ENCODE measurements around the gene LRIG3.
A peak's percentile ranks its signal among the peaks of the same experiment; 100 is the strongest.
"Not testable (repeated sequence)": the region's sequence is repeated elsewhere in the genome, so short reads cannot be mapped to it uniquely, and the experiment has no call there.

The LRIG3 gene

DNA sequence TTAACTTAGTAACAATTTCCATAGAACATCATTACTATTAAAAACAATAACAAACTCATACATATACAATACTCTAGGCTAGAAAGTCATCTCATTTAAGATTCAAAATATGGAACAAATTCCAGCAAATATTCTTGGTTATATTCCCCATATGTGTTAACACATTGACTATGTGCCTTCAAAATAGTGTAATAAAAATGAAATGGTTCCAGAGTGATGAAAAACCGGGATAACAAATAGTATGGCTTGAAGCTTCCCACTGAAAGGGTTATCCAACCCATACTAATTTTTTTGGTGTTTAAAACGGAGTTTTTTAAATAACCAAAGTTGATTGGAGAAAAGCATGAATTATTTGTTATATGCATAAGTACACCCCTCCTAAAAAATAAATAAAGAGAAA lies 5.3 kb downstream of the LRIG3 start:
- no peaks in the 10 kb centered on the region for H3K27me3 ChIP-seq (ENCODE audit: control insufficient read depth, insufficient read depth, low read length)
- no peaks in the 10 kb centered on the region for H3K36me3 ChIP-seq (ENCODE audit: control insufficient read depth, insufficient read depth, low read length)
- H3K4me1 ChIP-seq = peaks cover 9% of the 10 kb centered on the region
- TF ChIP-seq, protein P1, sequence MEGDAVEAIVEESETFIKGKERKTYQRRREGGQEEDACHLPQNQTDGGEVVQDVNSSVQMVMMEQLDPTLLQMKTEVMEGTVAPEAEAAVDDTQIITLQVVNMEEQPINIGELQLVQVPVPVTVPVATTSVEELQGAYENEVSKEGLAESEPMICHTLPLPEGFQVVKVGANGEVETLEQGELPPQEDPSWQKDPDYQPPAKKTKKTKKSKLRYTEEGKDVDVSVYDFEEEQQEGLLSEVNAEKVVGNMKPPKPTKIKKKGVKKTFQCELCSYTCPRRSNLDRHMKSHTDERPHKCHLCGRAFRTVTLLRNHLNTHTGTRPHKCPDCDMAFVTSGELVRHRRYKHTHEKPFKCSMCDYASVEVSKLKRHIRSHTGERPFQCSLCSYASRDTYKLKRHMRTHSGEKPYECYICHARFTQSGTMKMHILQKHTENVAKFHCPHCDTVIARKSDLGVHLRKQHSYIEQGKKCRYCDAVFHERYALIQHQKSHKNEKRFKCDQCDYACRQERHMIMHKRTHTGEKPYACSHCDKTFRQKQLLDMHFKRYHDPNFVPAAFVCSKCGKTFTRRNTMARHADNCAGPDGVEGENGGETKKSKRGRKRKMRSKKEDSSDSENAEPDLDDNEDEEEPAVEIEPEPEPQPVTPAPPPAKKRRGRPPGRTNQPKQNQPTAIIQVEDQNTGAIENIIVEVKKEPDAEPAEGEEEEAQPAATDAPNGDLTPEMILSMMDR (IDR thresholded peaks at IDR 0.05) = no peak
- no peaks in the 10 kb centered on the region for H3K9me3 ChIP-seq (ENCODE audit: control insufficient read depth, low read length)
- H3K79me2 ChIP-seq = peaks cover 41% of the 10 kb centered on the region
- H3K27ac ChIP-seq = no peak overlapping the region
- no peak overlapping the region for H3K9ac ChIP-seq
- no peak overlapping the region for H2AFZ ChIP-seq
- no peak overlapping the region for H3K4me3 ChIP-seq (ENCODE audit: low read depth, low read length)
- H3K4me2 ChIP-seq (ENCODE audit: low read length) = peak overlapping the region; percentile 47

DNA sequence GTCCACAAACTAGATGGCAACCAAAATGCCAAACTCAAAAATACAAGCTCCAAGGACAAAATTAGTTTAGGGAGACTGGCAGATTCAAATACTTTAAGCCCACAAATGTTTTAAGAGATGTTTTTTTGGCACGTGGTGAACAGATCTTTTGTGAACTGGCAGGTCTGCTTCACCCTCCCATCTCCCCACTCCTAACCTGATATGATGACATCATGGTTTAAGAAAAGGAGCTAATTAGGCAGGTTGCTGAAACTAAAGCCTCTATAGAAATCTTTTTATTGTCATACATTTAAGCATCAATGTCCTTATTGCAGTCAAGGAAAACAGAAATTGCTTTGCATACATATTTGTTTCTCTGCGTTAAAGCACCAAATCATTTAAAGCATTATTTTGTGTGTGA lies 5.8 kb downstream of the LRIG3 start:
- Histone ChIP-seq H2AFZ (no peak overlapping the region), H3K27ac (no peak overlapping the region), H3K4me2 (ENCODE audit: low read length) (no peak overlapping the region), H3K9ac (no peak overlapping the region), H3K27me3 (ENCODE audit: control insufficient read depth, insufficient read depth, low read length) (no peaks in the 10 kb centered on the region), H3K4me3 (ENCODE audit: low read depth, low read length) (no peak overlapping the region), H3K36me3 (ENCODE audit: control insufficient read depth, insufficient read depth, low read length) (no peaks in the 10 kb centered on the region), H3K4me1 (peaks cover 14% of the 10 kb centered on the region), H3K79me2 (peaks cover 44% of the 10 kb centered on the region), H3K9me3 (ENCODE audit: control insufficient read depth, low read length) (no peaks in the 10 kb centered on the region)
- TF ChIP-seq, protein P1 (IDR thresholded peaks at IDR 0.05) = no peak

DNA sequence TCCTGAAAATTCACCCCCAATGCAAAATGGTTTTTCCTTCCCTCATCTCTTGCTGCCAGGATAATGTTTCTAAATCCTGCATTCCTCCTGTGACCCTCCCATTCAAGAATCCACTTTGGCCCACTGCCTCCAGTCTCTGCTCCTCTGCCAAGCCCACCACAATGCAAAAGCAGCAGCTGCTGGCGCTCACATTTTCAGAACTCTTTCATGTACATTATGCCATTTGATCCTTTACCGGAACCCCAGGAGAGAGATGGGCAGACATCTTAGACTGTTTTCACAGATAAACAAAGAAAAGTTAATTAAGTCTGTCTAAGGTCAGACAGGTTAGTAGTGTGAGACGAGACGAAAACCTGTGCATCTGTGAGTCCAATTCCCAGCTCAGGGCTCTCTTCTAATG lies 12.9 kb downstream of the LRIG3 start:
- Histone ChIP-seq H3K4me1 (peaks cover 5% of the 10 kb centered on the region), H3K4me3 (ENCODE audit: low read depth, low read length) (no peak overlapping the region), H3K27ac (no peak overlapping the region)

DNA sequence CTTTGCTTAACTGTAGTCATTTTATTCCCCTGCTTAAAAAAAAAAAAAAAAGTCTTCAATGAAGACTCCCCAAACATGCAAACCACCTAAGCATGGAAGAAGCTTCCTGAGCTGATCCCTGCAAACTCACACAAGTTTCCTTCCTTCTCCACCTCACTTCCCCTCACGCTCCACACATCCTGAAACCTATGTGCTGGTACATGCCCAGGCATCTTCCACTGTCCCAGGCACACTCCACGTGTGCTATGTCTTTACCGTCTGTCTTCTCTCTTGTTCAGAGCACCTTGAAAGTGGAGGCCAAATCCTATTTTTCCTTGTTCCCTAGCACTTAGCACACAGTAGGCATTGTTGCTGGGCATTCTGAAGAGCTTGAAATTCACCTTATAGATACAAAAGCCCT lies 13.4 kb downstream of the LRIG3 start:
- no peaks in the 10 kb centered on the region for H3K27me3 ChIP-seq (ENCODE audit: control insufficient read depth, insufficient read depth, low read length)
- peaks cover 5% of the 10 kb centered on the region for H3K4me1 ChIP-seq
- H3K27ac ChIP-seq = no peak overlapping the region
- no peaks in the 10 kb centered on the region for H3K36me3 ChIP-seq (ENCODE audit: control insufficient read depth, insufficient read depth, low read length)
- H3K9ac ChIP-seq = no peak overlapping the region
- TF ChIP-seq, protein P1 (IDR thresholded peaks at IDR 0.05) = no peak
- peaks cover 49% of the 10 kb centered on the region for H3K79me2 ChIP-seq
- H2AFZ ChIP-seq = no peak overlapping the region
- no peak overlapping the region for H3K4me2 ChIP-seq (ENCODE audit: low read length)
- no peak overlapping the region for H3K4me3 ChIP-seq (ENCODE audit: low read depth, low read length)
- no peaks in the 10 kb centered on the region for H3K9me3 ChIP-seq (ENCODE audit: control insufficient read depth, low read length)

More for the DNA sequence above, 12.9 kb downstream of the LRIG3 start:
- Histone ChIP-seq H3K9ac (no peak overlapping the region), H3K27me3 (ENCODE audit: control insufficient read depth, insufficient read depth, low read length) (no peaks in the 10 kb centered on the region), H3K4me2 (ENCODE audit: low read length) (no peak overlapping the region), H3K9me3 (ENCODE audit: control insufficient read depth, low read length) (no peaks in the 10 kb centered on the region), H3K79me2 (peaks cover 54% of the 10 kb centered on the region), H3K36me3 (ENCODE audit: control insufficient read depth, insufficient read depth, low read length) (no peaks in the 10 kb centered on the region), H2AFZ (no peak overlapping the region)
- TF ChIP-seq, protein P1 (IDR thresholded peaks at IDR 0.05) = no peak

DNA sequence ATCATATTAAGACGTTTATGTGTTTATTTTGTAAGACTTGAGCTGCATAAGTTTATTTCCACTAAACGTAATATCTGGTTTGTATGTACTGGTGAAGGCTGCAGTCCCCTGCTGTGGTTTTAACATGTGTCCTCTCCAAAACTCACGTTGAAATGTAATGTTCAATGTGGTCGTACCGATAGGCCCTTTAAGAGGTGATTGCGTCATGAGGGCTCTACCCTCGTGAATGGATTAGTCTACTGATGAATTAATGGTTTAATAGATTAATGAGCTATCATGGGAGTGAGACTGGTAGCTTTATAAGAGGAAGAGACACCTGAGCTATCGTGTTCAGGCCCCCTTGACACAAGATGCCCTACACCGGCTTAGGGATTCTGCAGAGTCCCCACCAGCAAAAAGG lies 14.9 kb downstream of the LRIG3 start:
- no peaks in the 10 kb centered on the region for H3K9me3 ChIP-seq (ENCODE audit: control insufficient read depth, low read length)
- no peak overlapping the region for H3K27ac ChIP-seq
- H3K27me3 ChIP-seq (ENCODE audit: control insufficient read depth, insufficient read depth, low read length) = no peaks in the 10 kb centered on the region
- H3K4me2 ChIP-seq (ENCODE audit: low read length) = no peak overlapping the region
- H2AFZ ChIP-seq = no peak overlapping the region
- no peaks in the 10 kb centered on the region for H3K36me3 ChIP-seq (ENCODE audit: control insufficient read depth, insufficient read depth, low read length)
- H3K79me2 ChIP-seq = peaks cover 50% of the 10 kb centered on the region
- H3K4me1 ChIP-seq = peaks cover 5% of the 10 kb centered on the region
- TF ChIP-seq, protein P1 (IDR thresholded peaks at IDR 0.05) = no peak
- no peak overlapping the region for H3K4me3 ChIP-seq (ENCODE audit: low read depth, low read length)
- H3K9ac ChIP-seq = no peak overlapping the region

DNA sequence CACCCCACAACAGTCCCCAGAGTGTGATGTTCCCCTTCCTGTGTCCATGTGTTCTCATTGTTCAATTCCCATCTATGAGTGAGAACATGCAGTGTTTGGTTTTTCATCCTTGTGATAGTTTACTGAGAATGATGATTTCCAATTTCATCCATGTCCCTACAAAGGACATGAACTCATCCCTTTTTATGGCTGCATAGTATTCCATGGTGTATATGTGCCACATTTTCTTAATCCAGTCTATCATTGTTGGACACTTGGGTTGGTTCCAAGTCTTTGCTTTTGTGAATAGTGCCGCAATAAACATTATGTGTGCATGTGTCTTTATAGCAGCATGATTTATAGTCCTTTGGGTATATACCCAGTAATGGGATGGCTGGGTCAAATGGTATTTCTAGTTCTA lies 17.6 kb downstream of the LRIG3 start:
- H3K79me2 ChIP-seq = peaks cover 46% of the 10 kb centered on the region
- H3K4me3 ChIP-seq (ENCODE audit: low read depth, low read length); H3K9me3 ChIP-seq (ENCODE audit: control insufficient read depth, low read length): not testable (repeated sequence)

More for the DNA sequence above, 17.6 kb downstream of the LRIG3 start:
- H2AFZ ChIP-seq; H3K27ac ChIP-seq; H3K27me3 ChIP-seq (ENCODE audit: control insufficient read depth, insufficient read depth, low read length); H3K4me1 ChIP-seq; H3K4me2 ChIP-seq (ENCODE audit: low read length); H3K9ac ChIP-seq; H3K36me3 ChIP-seq (ENCODE audit: control insufficient read depth, insufficient read depth, low read length): not testable (repeated sequence)
